Uterus (tissue), 4 donors: ENCODE data around the gene SELENOI. TPM values are rescaled to one million over a fixed set of nuclear protein-coding genes. Genes with fewer than 3 reads are reported as not detected.

ENCODE experiments used
- DNase-seq, 2 donors: peaks; one replicate each; pipeline ENCODE4 v3.0.0-alpha.2; 2019 to 2020
- H3K27ac ChIP-seq, 2 donors: fragments of 200-600 bp; sonication (generic); 1 replicate in 1 of 2; 2 replicates in 1 of 2; pipeline ENCODE4 v1.5.1; 2016 to 2018
- H3K27me3 ChIP-seq, 2 donors: fragments of 200-600 bp; sonication (generic); one replicate each; pipeline ENCODE4 v1.5.1; 2018 to 2019; ENCODE audit warnings: control low read depth in 1 of 2
- H3K36me3 ChIP-seq, 2 donors: fragments of 200-600 bp; sonication (generic); one replicate each; pipeline ENCODE4 v1.5.1; 2019; ENCODE audit warnings: control low read depth in 1 of 2
- H3K4me1 ChIP-seq, 2 donors: fragments of 200-600 bp; sonication (generic); one replicate each; pipeline ENCODE4 v1.5.1; 2018 to 2019; ENCODE audit warnings: control low read depth in 1 of 2
- H3K4me3 ChIP-seq, 2 donors: fragments of 200-600 bp; sonication (generic); 1 replicate in 1 of 2; 2 replicates in 1 of 2; pipeline ENCODE4 v1.5.1; 2018 to 2019; ENCODE audit warnings: mild to moderate bottlenecking in 1 of 2
- H3K9me3 ChIP-seq, 2 donors: fragments of 200-600 bp; sonication (generic); one replicate each; pipeline ENCODE4 v1.5.1; 2019; ENCODE audit warnings: control low read depth in 1 of 2
- POLR2A ChIP-seq, 2 donors: fragments of 450-650 bp; IDR thresholded peaks; one replicate each; pipeline ENCODE4 v1.6.1; 2016; ENCODE audit warnings: antibody characterized with exemption in 2 of 2, mild to moderate bottlenecking in 1 of 2, moderate library complexity in 1 of 2
- intact Hi-C: fragments of 100-400 bp; cut with DNase I; formaldehyde crosslinking; loops from one replicate; pipeline ENCODE4 v1.15.1; 2023; ENCODE audit warnings: low total_unique reads
- total RNA-seq, 4 donors: library from RNA; depleted of rRNA in 3 of 4; stranded (reverse); fragments of >200 nt in 3 of 4; gene quantifications; one replicate each; pipeline versions ENCODE4 v1.1.0 to v1.2.4, GENCODE V29; 2014 to 2023
- TF ChIP-seq, protein P1 (sequence below), 4 experiments: fragments of 200-600 bp in 2 of 4; fragments of 450-650 bp in 2 of 4; sonication (generic) in 2 of 4; IDR thresholded peaks; one replicate each; pipeline ENCODE4 v1.5.1; 2016 to 2019; ENCODE audit warnings: antibody characterized with exemption in 4 of 4, mild to moderate bottlenecking in 2 of 4, moderate library complexity in 1 of 4
- donor health status: DM: yes; HTN: yes; CAD: no.

SELENOI gene
- total RNA-seq, 4 donors from 2014 or later = 2.8 to 27.9 (median 13.1) TPM

DNA sequence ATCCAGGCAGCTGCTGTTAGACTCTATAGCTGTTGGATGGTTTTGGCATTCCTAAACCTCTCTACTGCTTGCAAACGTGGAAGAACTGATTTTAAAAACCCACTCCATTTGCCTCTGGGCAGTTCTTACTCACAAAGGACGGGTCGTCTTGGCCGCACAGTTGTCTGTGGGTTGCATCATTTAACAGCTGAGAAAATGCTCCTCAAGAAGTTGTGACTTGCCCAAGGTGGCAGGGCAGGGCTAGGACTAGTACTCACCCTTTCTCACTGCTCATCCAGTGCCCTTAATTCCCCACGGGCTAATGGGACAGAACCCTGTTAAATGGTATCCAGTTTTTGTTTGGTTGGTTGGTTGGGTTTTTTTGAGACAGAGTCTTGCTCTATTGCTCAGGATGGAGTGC is 54.8 kb downstream of the SELENOI start:
- H3K9me3 ChIP-seq = no peaks in the 10 kb centered on the region
- no peaks in the 10 kb centered on the region for H3K27me3 ChIP-seq
- intact Hi-C loops = no loop called here
- DNase-seq = no peak
- H3K27ac ChIP-seq = no peak overlapping the region
- no peaks in the 10 kb centered on the region for H3K36me3 ChIP-seq
- no peak overlapping the region for H3K4me3 ChIP-seq
- H3K4me1 ChIP-seq = no peaks in the 10 kb centered on the region
- TF ChIP-seq, protein P1, sequence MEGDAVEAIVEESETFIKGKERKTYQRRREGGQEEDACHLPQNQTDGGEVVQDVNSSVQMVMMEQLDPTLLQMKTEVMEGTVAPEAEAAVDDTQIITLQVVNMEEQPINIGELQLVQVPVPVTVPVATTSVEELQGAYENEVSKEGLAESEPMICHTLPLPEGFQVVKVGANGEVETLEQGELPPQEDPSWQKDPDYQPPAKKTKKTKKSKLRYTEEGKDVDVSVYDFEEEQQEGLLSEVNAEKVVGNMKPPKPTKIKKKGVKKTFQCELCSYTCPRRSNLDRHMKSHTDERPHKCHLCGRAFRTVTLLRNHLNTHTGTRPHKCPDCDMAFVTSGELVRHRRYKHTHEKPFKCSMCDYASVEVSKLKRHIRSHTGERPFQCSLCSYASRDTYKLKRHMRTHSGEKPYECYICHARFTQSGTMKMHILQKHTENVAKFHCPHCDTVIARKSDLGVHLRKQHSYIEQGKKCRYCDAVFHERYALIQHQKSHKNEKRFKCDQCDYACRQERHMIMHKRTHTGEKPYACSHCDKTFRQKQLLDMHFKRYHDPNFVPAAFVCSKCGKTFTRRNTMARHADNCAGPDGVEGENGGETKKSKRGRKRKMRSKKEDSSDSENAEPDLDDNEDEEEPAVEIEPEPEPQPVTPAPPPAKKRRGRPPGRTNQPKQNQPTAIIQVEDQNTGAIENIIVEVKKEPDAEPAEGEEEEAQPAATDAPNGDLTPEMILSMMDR (IDR thresholded peaks at IDR 0.05) = no peak
- TF ChIP-seq POLR2A (IDR thresholded peaks at IDR 0.05) = no peak

DNA sequence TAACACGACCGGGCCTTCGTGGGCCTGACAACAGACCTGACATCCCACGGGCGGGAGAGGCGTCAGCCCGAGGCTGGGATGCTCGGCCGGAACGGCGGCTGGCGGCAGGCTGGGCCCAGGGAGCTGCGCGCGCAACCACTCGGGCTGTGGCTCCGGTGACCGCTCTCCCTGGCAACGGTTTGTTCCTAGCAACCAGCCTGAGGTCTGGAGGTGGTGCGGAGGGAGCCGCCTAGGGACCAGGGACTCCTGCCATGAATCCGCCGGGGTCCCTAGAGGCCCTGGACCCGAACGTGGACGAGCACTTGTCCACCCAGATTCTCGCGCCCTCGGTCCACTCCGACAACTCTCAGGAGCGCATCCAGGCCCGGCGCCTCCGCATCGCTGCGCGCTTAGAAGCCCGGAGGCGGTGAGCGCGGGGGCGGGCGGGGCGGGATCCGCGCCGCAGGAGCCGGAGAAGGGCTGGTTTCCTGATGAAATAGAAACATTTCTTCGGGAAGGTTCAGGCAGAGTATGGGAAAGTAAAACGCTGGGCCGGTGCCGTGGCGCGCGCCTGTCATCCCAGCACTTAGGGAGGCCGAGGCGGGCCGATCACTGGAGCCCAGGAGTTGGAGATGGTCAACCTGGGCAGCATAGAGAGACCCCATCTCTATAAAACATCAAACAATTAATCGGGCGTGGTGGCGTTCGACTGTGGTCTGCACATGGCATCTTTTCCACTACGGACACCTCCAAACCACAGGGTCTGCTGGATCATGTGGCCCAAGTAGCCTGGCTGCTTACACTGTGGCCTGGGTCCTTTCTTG is 56.0 kb downstream of the SELENOI start, which contains the start of gene DRC1:
Gene DRC1, plus strand, starts transcription at position 182 of the 803 bp plus-strand sequence. Its CDS starts 70 bp downstream, at position 252.
- peak within 1 kb of the TSS in 1 of 2 donors; percentile 4 for H3K4me3 ChIP-seq
- intact Hi-C loops = no loop called here
- TF ChIP-seq POLR2A (IDR thresholded peaks at IDR 0.05) = no peak
- TF ChIP-seq, protein P1 (IDR thresholded peaks at IDR 0.05) = no peak
- H3K4me1 ChIP-seq = no peaks in the 10 kb centered on the region
- H3K27ac ChIP-seq = no peak within 1 kb of the TSS
- peak in 1 of 2 donors; percentile 20 for DNase-seq
- H3K36me3 ChIP-seq = no peaks in the 10 kb centered on the region
- H3K9me3 ChIP-seq = no peaks in the 10 kb centered on the region
- no peaks in the 10 kb centered on the region for H3K27me3 ChIP-seq

DNA sequence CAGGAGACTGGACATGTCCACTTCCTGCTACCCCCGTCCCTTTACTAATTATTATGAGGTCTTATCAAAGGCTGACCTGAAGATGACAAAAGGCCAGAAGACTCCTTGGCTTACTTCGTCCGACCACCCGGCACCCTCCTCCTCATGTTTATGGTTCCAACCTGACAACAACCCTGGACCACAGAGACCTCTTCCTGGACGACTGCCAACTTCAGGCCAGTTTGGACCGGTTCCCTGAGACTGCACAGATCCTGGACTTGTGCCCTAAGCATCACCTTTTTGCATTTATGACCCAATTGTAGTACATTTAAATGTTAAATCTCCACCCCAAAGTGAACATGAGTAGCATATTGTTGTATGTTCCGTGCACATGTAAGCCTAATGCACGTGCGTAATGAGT is 61.6 kb downstream of the SELENOI start:
- H3K27me3 ChIP-seq = no peaks in the 10 kb centered on the region
- no peaks in the 10 kb centered on the region for H3K4me1 ChIP-seq
- TF ChIP-seq POLR2A (IDR thresholded peaks at IDR 0.05) = no peak
- TF ChIP-seq, protein P1 (IDR thresholded peaks at IDR 0.05) = no peak
- H3K27ac ChIP-seq = no peak overlapping the region
- no peaks in the 10 kb centered on the region for H3K36me3 ChIP-seq
- intact Hi-C loops = no loop called here
- no peak for DNase-seq
- H3K9me3 ChIP-seq = no peaks in the 10 kb centered on the region
- no peak overlapping the region for H3K4me3 ChIP-seq

DNA sequence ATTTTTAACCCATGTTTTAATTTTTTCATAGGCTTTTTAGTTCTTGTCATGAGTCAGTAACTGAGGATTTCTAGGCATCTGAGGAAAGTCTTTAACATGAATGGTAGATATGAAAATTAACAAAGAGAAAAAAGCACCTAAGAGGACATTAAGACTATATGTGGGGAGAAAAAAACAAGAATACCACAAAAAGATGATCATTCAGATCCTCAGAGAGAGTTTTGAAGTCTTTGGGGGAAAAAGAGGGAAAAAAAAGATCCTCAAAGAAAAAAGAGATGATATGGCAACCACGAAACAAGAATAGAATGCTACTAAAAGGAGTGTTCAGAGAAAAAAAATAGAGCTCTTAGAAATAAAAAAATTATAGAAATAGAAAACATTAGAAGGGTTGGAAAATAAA is 63.8 kb downstream of the SELENOI start:
- no peaks in the 10 kb centered on the region for H3K4me1 ChIP-seq
- intact Hi-C loops = no loop called here
- no peak overlapping the region for H3K27ac ChIP-seq
- no peak overlapping the region for H3K4me3 ChIP-seq
- DNase-seq = no peak
- no peaks in the 10 kb centered on the region for H3K9me3 ChIP-seq
- H3K36me3 ChIP-seq = no peaks in the 10 kb centered on the region
- TF ChIP-seq POLR2A (IDR thresholded peaks at IDR 0.05) = no peak
- TF ChIP-seq, protein P1 (IDR thresholded peaks at IDR 0.05) = no peak
- no peaks in the 10 kb centered on the region for H3K27me3 ChIP-seq

DNA sequence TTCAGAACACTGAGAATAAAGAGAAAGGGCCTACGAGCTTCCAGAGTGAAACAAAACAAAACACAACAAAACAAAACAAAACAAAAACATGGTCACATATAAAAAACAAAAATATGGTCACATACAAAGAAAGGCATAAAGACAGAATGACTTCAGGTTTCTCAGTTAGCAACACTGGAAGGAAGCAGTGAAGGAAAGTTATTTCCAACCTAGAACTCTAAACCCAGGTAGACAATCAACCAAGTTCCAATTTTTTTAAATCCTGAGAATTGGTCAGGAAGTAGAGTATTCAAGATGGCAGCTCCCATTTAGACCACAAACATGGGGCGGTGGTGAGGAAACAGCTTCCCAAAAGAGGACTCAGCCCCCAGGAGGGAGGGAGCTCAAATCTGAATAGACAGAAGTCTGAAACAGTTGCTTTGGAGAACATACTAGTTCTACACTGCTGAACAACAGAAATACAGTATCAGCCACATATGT is 64.9 kb downstream of the SELENOI start:
- Histone ChIP-seq H3K27me3 (no peaks in the 10 kb centered on the region), H3K4me1 (no peaks in the 10 kb centered on the region), H3K36me3 (no peaks in the 10 kb centered on the region), H3K9me3 (no peaks in the 10 kb centered on the region), H3K4me3 (no peak overlapping the region), H3K27ac (no peak overlapping the region)
- no peak for TF ChIP-seq POLR2A (IDR thresholded peaks at IDR 0.05)
- TF ChIP-seq, protein P1 (IDR thresholded peaks at IDR 0.05) = no peak
- intact Hi-C loops = no loop called here
- DNase-seq = no peak
